22Rv1 (cell line): ENCODE results near the gene DIP2C.

Experiments used
- H3K27ac ChIP-seq: fragments of 450-650 bp; 2 replicates; pipeline ENCODE4 v1.5.1; 2017
- ZFX ChIP-seq: fragments of 450-650 bp; IDR thresholded peaks from 2 replicates; pipeline ENCODE4 v1.6.1; 2017; ENCODE audit warnings: antibody characterized with exemption, borderline replicate concordance
- TF ChIP-seq, protein P1 (sequence below): fragments of 450-650 bp; IDR thresholded peaks from 2 replicates; pipeline ENCODE4 v1.5.1; 2017; ENCODE audit warnings: mild to moderate bottlenecking

DIP2C gene

DNA sequence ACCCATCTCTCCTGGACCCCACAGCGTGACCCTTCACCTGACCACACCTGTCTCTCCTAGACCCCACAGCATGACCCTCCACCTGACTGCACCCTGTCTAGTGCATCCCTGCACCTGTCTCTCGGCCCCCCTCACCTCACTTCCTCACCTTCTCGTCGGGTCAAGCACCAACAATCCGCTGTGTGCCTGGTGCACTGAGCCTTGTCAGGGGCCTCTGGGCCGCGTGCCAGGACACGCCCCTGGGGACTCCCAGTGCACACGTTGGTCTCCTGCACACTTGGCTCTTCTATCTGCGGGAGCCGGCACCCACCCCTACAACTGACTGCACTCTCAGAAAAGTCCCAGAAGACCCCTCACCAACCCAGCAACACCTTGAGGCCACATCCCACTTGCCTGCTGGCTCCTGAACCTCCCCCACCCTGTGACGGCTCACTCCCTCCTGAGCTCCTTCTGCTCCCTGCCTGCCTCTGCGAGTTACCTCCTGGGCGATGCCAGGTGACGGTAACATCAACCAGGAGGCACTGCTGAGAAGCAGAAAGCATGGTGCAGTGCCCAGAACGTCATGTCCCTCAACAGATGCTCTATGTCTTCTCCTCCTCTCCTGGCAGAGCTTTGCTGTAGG lies 147.6 kb downstream of the DIP2C start:
- TF ChIP-seq, protein P1, sequence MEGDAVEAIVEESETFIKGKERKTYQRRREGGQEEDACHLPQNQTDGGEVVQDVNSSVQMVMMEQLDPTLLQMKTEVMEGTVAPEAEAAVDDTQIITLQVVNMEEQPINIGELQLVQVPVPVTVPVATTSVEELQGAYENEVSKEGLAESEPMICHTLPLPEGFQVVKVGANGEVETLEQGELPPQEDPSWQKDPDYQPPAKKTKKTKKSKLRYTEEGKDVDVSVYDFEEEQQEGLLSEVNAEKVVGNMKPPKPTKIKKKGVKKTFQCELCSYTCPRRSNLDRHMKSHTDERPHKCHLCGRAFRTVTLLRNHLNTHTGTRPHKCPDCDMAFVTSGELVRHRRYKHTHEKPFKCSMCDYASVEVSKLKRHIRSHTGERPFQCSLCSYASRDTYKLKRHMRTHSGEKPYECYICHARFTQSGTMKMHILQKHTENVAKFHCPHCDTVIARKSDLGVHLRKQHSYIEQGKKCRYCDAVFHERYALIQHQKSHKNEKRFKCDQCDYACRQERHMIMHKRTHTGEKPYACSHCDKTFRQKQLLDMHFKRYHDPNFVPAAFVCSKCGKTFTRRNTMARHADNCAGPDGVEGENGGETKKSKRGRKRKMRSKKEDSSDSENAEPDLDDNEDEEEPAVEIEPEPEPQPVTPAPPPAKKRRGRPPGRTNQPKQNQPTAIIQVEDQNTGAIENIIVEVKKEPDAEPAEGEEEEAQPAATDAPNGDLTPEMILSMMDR: no peak
- TF ChIP-seq ZFX: no peak
- H3K27ac ChIP-seq: no peak overlapping the region

DNA sequence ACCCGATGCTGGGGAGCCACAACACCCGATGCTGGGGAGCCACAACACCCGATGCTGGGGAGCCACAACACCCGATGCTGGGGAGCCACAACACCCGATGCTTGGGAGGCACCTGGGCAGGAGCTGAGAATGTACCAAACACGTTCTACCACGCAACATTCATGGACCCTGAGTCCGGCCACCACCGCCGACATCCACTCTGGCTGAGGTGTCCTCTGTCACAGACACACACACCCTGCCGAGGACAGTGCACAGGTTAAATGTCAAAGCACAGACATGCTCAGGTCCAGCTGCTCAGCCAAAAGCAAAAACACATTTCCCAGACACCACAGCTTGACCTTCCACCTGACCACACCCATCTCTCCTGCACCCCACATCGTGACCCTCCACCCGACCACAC lies 148.4 kb downstream of the DIP2C start:
- H3K27ac ChIP-seq: no peak overlapping the region
- no peak for TF ChIP-seq ZFX
- TF ChIP-seq, protein P1: no peak

DNA sequence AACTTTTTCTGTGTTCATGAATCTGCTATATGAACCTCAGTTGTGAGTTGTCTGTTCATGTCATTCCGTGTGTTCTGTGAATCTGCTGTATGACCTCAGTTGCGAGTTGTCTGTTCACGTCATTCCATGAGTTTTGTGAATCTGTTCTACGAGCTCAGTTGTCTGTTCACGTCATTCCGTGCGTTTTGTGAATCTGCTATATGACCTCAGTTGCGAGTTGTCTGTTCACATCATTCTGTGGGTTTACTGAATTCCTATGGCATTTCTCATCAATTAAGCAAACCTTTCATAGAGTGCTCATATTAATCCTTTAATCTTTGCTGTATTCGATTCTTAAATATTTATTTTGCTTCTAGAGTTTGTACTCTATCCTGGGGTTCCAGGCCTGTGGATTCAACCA lies 150.6 kb downstream of the DIP2C start:
- no peak overlapping the region for H3K27ac ChIP-seq
- TF ChIP-seq ZFX: no peak
- TF ChIP-seq, protein P1: no peak

DNA sequence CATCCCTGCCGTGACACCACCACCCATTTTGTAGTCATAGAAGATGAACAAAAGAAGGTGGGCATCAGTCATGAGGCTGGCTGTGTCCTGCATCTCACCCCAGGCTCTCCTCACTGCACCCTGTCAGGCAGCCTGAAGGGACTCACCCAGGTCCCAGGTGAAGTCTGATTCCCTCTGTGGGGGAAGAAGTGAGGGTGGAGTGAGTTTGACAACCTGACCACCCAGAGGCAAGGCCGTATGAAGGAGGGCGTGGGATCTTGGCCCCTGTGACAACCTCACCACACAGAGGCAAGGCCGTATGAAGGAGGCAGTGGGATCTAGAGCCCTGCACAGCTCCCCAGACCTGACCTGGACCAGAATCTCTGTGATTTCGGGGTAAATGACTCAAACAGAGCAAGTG lies 152.5 kb downstream of the DIP2C start:
- TF ChIP-seq, protein P1: no peak
- no peak for TF ChIP-seq ZFX
- H3K27ac ChIP-seq: no peak overlapping the region

DNA sequence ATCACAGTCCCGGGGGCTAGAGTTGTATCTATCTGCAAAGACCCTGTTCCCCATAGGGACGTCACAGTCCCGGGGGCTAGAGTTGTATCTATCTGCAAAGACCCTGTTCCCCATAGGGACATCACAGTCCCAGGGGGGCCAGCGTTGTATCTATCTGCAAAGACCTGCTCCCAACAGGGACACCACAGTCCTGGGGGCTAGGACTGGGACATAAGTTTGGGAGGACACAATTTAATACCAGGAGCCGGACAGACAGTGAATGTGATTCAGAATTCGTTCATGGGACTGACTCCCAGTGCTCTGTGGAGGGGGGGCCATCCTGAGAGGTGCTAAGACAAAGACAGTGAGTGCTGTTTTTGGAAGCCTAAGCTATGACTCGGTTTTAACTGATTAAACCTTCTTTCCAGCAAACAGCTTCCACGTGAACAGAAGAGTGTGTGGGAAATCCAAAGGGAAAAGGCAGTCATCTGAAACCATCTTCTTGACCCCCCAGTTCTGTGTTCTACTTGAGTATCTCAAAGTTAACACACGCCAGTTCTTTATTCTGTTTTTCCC lies 153.0 kb downstream of the DIP2C start:
- TF ChIP-seq, protein P1: no peak
- TF ChIP-seq ZFX: no peak
- no peak overlapping the region for H3K27ac ChIP-seq

DNA sequence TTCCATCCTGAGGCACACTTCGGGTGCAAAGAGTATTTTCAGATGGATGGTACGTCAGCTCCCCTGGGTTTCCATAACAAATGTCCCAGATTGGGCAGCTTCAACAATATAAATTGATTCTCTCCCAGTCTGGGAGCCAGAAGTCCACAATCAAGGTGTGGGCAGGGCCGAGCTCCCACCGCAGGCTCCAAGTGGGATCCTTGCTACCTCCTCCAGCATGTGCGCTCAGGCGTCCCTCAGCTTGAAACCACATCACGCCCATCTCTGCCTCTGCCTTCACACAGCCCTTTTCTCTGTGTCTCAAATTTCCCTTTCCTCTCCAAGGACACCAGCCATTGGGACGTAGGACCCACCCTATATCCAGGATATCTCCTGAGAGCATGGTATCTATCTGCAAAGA lies 153.5 kb downstream of the DIP2C start:
- no peak overlapping the region for H3K27ac ChIP-seq
- no peak for TF ChIP-seq ZFX
- TF ChIP-seq, protein P1: no peak

DNA sequence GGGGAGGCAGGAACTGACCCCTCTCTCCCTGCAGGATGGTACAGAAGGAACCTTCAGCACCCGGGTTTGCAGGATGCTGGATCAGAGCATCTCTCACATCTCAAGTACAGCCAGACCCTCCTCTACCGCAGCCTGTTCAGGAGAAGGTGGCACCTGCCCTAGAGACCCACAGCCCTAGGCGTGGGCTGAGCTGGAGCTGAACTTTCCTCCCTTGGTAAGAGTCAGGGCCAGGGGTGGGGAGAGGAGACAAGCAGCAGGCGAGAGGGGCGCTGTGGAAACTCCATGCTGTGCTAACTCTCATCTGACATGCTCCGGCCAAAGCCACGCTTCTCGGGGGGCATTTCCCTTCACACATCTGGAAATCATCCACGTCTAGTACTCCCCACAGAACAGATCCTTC lies 154.4 kb downstream of the DIP2C start:
- no peak overlapping the region for H3K27ac ChIP-seq
- no peak for TF ChIP-seq ZFX
- TF ChIP-seq, protein P1: no peak
